Stimulated activated memory B cell treated with anti-CD40 and anti-IgM and Interleukin-4, amounts not matched to agents 10 μg/mL and 1 μg/mL and 100 μg/mL, for 72 hours (primary cell): ENCODE data around the gene PBX3.

Experiments
- ATAC-seq: fragments of 150-1000 bp; cut with Tn5 transposase; 2 replicates; pipeline ENCODE4 v1.10.0; 2021
- H3K27ac Mint-ChIP-seq: one replicate; pipeline ENCODE4 v1.8.0; 2022; ENCODE audit warnings: mild to moderate bottlenecking, mixed read lengths
- H3K27me3 Mint-ChIP-seq: one replicate; pipeline ENCODE4 v1.8.0; 2022; ENCODE audit warnings: mixed read lengths
- H3K36me3 Mint-ChIP-seq: one replicate; pipeline ENCODE4 v1.8.0; 2022; ENCODE audit warnings: mixed read lengths
- H3K4me1 Mint-ChIP-seq: one replicate; pipeline ENCODE4 v1.8.0; 2022; ENCODE audit warnings: mixed read lengths
- H3K4me3 Mint-ChIP-seq: one replicate; pipeline ENCODE4 v1.8.0; 2022; ENCODE audit warnings: mild to moderate bottlenecking, moderate library complexity, mixed read lengths
- H3K9me3 Mint-ChIP-seq: one replicate; pipeline ENCODE4 v1.8.0; 2022; ENCODE audit warnings: mixed read lengths

PBX3 gene

GRCh38 chr9:125745018-125745417 lies 2.2 kb upstream of the PBX3 start:
- H3K27ac Mint-ChIP-seq = peak overlapping the region; percentile 85

GRCh38 chr9:125745682-125746016 lies 1.5 kb upstream of the PBX3 start:
- H3K27ac Mint-ChIP-seq = peak overlapping the region; percentile 85
- H3K9me3 Mint-ChIP-seq = no peaks in the 10 kb centered on the region
- no peak for ATAC-seq
- peaks cover 20% of the 10 kb centered on the region for H3K36me3 Mint-ChIP-seq
- H3K4me3 Mint-ChIP-seq = peak overlapping the region; percentile 95
- H3K4me1 Mint-ChIP-seq = peaks cover 48% of the 10 kb centered on the region
- no peaks in the 10 kb centered on the region for H3K27me3 Mint-ChIP-seq

More at GRCh38 chr9:125745018-125745417, 2.2 kb upstream of the PBX3 start:
- no peaks in the 10 kb centered on the region for H3K9me3 Mint-ChIP-seq
- H3K4me1 Mint-ChIP-seq = peaks cover 42% of the 10 kb centered on the region
- H3K27me3 Mint-ChIP-seq = no peaks in the 10 kb centered on the region
- peak overlapping the region; percentile 95 for H3K4me3 Mint-ChIP-seq
- no peak for ATAC-seq
- peaks cover 15% of the 10 kb centered on the region for H3K36me3 Mint-ChIP-seq

- Mint-ChIP-seq H3K9me3 (no peaks in the 10 kb centered on the region), H3K27ac (peak overlapping the region; percentile 85), H3K27me3 (no peaks in the 10 kb centered on the region), H3K4me1 (peaks cover 52% of the 10 kb centered on the region), H3K36me3 (peaks cover 24% of the 10 kb centered on the region), H3K4me3 (peak overlapping the region; percentile 95)
- peak; percentile 91 for ATAC-seq
Measured at GRCh38 chr9:125746017-125746773, 978 bp upstream of the PBX3 start.

GRCh38 chr9:125746774-125747052 lies 460 bp upstream of the PBX3 start:
- H3K9me3 Mint-ChIP-seq = no peaks in the 10 kb centered on the region

GRCh38 chr9:125747765-125748445 lies 732 bp downstream of the PBX3 start:
- peaks cover 58% of the 10 kb centered on the region for H3K4me1 Mint-ChIP-seq
- peak overlapping the region; percentile 71 for H3K27ac Mint-ChIP-seq
- H3K27me3 Mint-ChIP-seq = no peaks in the 10 kb centered on the region
- no peak for ATAC-seq
- no peaks in the 10 kb centered on the region for H3K9me3 Mint-ChIP-seq
- peaks cover 30% of the 10 kb centered on the region for H3K36me3 Mint-ChIP-seq
- H3K4me3 Mint-ChIP-seq = peak overlapping the region; percentile 85

More at GRCh38 chr9:125746774-125747052, 460 bp upstream of the PBX3 start:
- peak; percentile 22 for ATAC-seq
- Mint-ChIP-seq H3K36me3 (peaks cover 24% of the 10 kb centered on the region), H3K4me1 (peaks cover 52% of the 10 kb centered on the region), H3K4me3 (peak overlapping the region; percentile 95), H3K27ac (no peak overlapping the region), H3K27me3 (no peaks in the 10 kb centered on the region)

GRCh38 chr9:125748446-125749099 lies 1.4 kb downstream of the PBX3 start:
- Mint-ChIP-seq H3K9me3 (no peaks in the 10 kb centered on the region), H3K36me3 (peaks cover 30% of the 10 kb centered on the region), H3K27me3 (no peaks in the 10 kb centered on the region), H3K27ac (peak overlapping the region; percentile 71), H3K4me1 (peaks cover 53% of the 10 kb centered on the region), H3K4me3 (peak overlapping the region; percentile 85)
- no peak for ATAC-seq

- no peaks in the 10 kb centered on the region for H3K27me3 Mint-ChIP-seq
- no peaks in the 10 kb centered on the region for H3K9me3 Mint-ChIP-seq
- H3K4me1 Mint-ChIP-seq = peaks cover 50% of the 10 kb centered on the region
- H3K4me3 Mint-ChIP-seq = peak overlapping the region; percentile 85
- peaks cover 30% of the 10 kb centered on the region for H3K36me3 Mint-ChIP-seq
- H3K27ac Mint-ChIP-seq = peak overlapping the region; percentile 71
- no peak for ATAC-seq
Measured at GRCh38 chr9:125749287-125749935, 2.2 kb downstream of the PBX3 start.

- ATAC-seq = no peak
Measured at GRCh38 chr9:125749951-125750626, 2.9 kb downstream of the PBX3 start.

GRCh38 chr9:125750627-125751011 lies 3.4 kb downstream of the PBX3 start:
- Mint-ChIP-seq H3K27me3 (no peaks in the 10 kb centered on the region), H3K4me1 (peaks cover 39% of the 10 kb centered on the region), H3K27ac (no peak overlapping the region), H3K36me3 (peaks cover 30% of the 10 kb centered on the region), H3K4me3 (peak overlapping the region; percentile 61), H3K9me3 (no peaks in the 10 kb centered on the region)
- ATAC-seq = no peak

More at GRCh38 chr9:125749951-125750626, 2.9 kb downstream of the PBX3 start:
- Mint-ChIP-seq H3K27me3 (no peaks in the 10 kb centered on the region), H3K9me3 (no peaks in the 10 kb centered on the region), H3K4me1 (peaks cover 44% of the 10 kb centered on the region), H3K36me3 (peaks cover 30% of the 10 kb centered on the region), H3K27ac (no peak overlapping the region), H3K4me3 (peak overlapping the region; percentile 85)

- Mint-ChIP-seq H3K27ac (no peak overlapping the region), H3K9me3 (no peaks in the 10 kb centered on the region), H3K27me3 (no peaks in the 10 kb centered on the region), H3K4me1 (peaks cover 39% of the 10 kb centered on the region), H3K36me3 (peaks cover 37% of the 10 kb centered on the region), H3K4me3 (no peak overlapping the region)
- ATAC-seq = no peak
Measured at GRCh38 chr9:125752070-125752628, 5.0 kb downstream of the PBX3 start.

GRCh38 chr9:125754096-125754495 lies 6.9 kb downstream of the PBX3 start:
- peaks cover 28% of the 10 kb centered on the region for H3K36me3 Mint-ChIP-seq
- peaks cover 34% of the 10 kb centered on the region for H3K4me1 Mint-ChIP-seq
- no peak overlapping the region for H3K4me3 Mint-ChIP-seq
- no peak overlapping the region for H3K27ac Mint-ChIP-seq
- ATAC-seq = no peak
- H3K9me3 Mint-ChIP-seq = no peaks in the 10 kb centered on the region
- no peaks in the 10 kb centered on the region for H3K27me3 Mint-ChIP-seq

GRCh38 chr9:125755340-125755739 lies 8.2 kb downstream of the PBX3 start:
- no peak for ATAC-seq
- no peaks in the 10 kb centered on the region for H3K9me3 Mint-ChIP-seq
- H3K27ac Mint-ChIP-seq = no peak overlapping the region
- H3K4me1 Mint-ChIP-seq = peaks cover 30% of the 10 kb centered on the region
- no peak overlapping the region for H3K4me3 Mint-ChIP-seq
- peaks cover 20% of the 10 kb centered on the region for H3K36me3 Mint-ChIP-seq
- H3K27me3 Mint-ChIP-seq = no peaks in the 10 kb centered on the region

- H3K27ac Mint-ChIP-seq = no peak overlapping the region
- H3K4me3 Mint-ChIP-seq = no peak overlapping the region
- H3K4me1 Mint-ChIP-seq = peaks cover 23% of the 10 kb centered on the region
- ATAC-seq = no peak
- H3K27me3 Mint-ChIP-seq = no peaks in the 10 kb centered on the region
- H3K9me3 Mint-ChIP-seq = no peaks in the 10 kb centered on the region
- peaks cover 13% of the 10 kb centered on the region for H3K36me3 Mint-ChIP-seq
Measured at GRCh38 chr9:125756518-125756917, 9.3 kb downstream of the PBX3 start.

- no peak for ATAC-seq
- H3K4me3 Mint-ChIP-seq = no peak overlapping the region
- H3K27me3 Mint-ChIP-seq = no peaks in the 10 kb centered on the region
- H3K36me3 Mint-ChIP-seq = peaks cover 8% of the 10 kb centered on the region
- H3K4me1 Mint-ChIP-seq = peaks cover 17% of the 10 kb centered on the region
- H3K9me3 Mint-ChIP-seq = no peaks in the 10 kb centered on the region
- no peak overlapping the region for H3K27ac Mint-ChIP-seq
Measured at GRCh38 chr9:125757834-125758233, 10.7 kb downstream of the PBX3 start.
